Neural progenitor cell (in vitro differentiated cells): ENCODE measurements around the gene HOXC9. TPM values are rescaled to one million over a fixed set of nuclear protein-coding genes. Genes with fewer than 3 reads are reported as not detected.

Source experiments
- DNase-seq: peaks from one replicate; pipeline ENCODE4 v3.0.0-alpha.2; 2016; ENCODE audit warnings: low spot score
- H2AFZ ChIP-seq: fragments of 200-600 bp; sonication (generic); replicated peaks from 2 replicates; pipeline ENCODE4 v1.6.1; 2016; ENCODE audit warnings: antibody characterized with exemption
- H3F3A ChIP-seq: fragments of 200-600 bp; sonication (generic); 2 replicates; pipeline ENCODE4 v1.6.1; 2016; ENCODE audit warnings: antibody characterized with exemption, low read depth
- H3K27ac ChIP-seq: fragments of 200-600 bp; sonication (generic); 2 replicates; pipeline ENCODE4 v1.5.1; 2016; ENCODE audit warnings: mild to moderate bottlenecking
- H3K27me3 ChIP-seq: fragments of 200-600 bp; sonication (generic); 2 replicates; pipeline ENCODE4 v1.6.1; 2016; ENCODE audit warnings: mild to moderate bottlenecking, moderate library complexity
- H3K36me3 ChIP-seq: fragments of 200-600 bp; sonication (generic); 2 replicates; pipeline ENCODE4 v1.5.1; 2016
- H3K4me1 ChIP-seq: fragments of 200-600 bp; sonication (generic); 2 replicates; pipeline ENCODE4 v1.6.1; 2016; ENCODE audit warnings: mixed run types
- H3K4me2 ChIP-seq: fragments of 200-600 bp; sonication (generic); 2 replicates; pipeline ENCODE4 v1.6.1; 2016
- H3K4me3 ChIP-seq: fragments of 200-600 bp; sonication (generic); 2 replicates; pipeline ENCODE4 v1.5.1; 2016
- H3K79me2 ChIP-seq: fragments of 200-600 bp; sonication (generic); 2 replicates; pipeline ENCODE4 v1.6.1; 2016; ENCODE audit warnings: low read depth
- H3K9ac ChIP-seq: fragments of 200-600 bp; sonication (generic); 2 replicates; pipeline ENCODE4 v1.6.1; 2016
- H3K9me3 ChIP-seq: fragments of 200-600 bp; sonication (generic); 2 replicates; pipeline ENCODE4 v1.5.1; 2016; ENCODE audit warnings: low read depth
- H4K20me1 ChIP-seq: fragments of 200-600 bp; sonication (generic); 2 replicates; pipeline ENCODE4 v1.6.1; 2016; ENCODE audit warnings: low read depth
- H3K27ac Mint-ChIP-seq: 3 replicates; pipeline ENCODE4 v1.8.0; 2021; ENCODE audit warnings: mixed read lengths
- H3K27me3 Mint-ChIP-seq: 2 replicates; pipeline ENCODE4 v1.8.0; 2022; ENCODE audit warnings: low read depth, mild to moderate bottlenecking, inconsistent platforms, moderate library complexity, mixed read lengths; ENCODE audit not compliant: insufficient read depth
- H3K36me3 Mint-ChIP-seq: 3 replicates; pipeline ENCODE4 v1.8.0; 2021; ENCODE audit warnings: mixed read lengths
- H3K4me1 Mint-ChIP-seq: 3 replicates; pipeline ENCODE4 v1.8.0; 2021; ENCODE audit warnings: mixed read lengths
- H3K4me3 Mint-ChIP-seq: 3 replicates; pipeline ENCODE4 v1.8.0; 2021; ENCODE audit warnings: mild to moderate bottlenecking, moderate library complexity, mixed read lengths
- H3K9me3 Mint-ChIP-seq: 3 replicates; pipeline ENCODE4 v1.8.0; 2020; ENCODE audit warnings: mixed read lengths
- EZH2 ChIP-seq: fragments of 200-600 bp; sonication (generic); IDR thresholded peaks from 2 replicates; pipeline ENCODE4 v1.6.1; 2017; ENCODE audit warnings: antibody characterized with exemption, mild to moderate bottlenecking, moderate library complexity
- EZH2phosphoT487 ChIP-seq: fragments of 200-600 bp; sonication (generic); IDR thresholded peaks from 2 replicates; pipeline ENCODE4 v1.6.1; 2017; ENCODE audit warnings: antibody characterized with exemption
- total RNA-seq: library from RNA; depleted of rRNA; stranded (reverse); fragments of >200 nt; gene quantifications from 2 replicates; pipeline ENCODE4 v1.2.3, GENCODE V29; 2015; ENCODE audit warnings: low replicate concordance
- TF ChIP-seq, protein P1 (sequence below): fragments of 200-600 bp; sonication (generic); IDR thresholded peaks from 2 replicates; pipeline ENCODE4 v1.5.1; 2017; ENCODE audit warnings: antibody characterized with exemption, mild to moderate bottlenecking

Gene HOXC9
- total RNA-seq, 1 donor from 2014 or later, result not detected

DNA sequence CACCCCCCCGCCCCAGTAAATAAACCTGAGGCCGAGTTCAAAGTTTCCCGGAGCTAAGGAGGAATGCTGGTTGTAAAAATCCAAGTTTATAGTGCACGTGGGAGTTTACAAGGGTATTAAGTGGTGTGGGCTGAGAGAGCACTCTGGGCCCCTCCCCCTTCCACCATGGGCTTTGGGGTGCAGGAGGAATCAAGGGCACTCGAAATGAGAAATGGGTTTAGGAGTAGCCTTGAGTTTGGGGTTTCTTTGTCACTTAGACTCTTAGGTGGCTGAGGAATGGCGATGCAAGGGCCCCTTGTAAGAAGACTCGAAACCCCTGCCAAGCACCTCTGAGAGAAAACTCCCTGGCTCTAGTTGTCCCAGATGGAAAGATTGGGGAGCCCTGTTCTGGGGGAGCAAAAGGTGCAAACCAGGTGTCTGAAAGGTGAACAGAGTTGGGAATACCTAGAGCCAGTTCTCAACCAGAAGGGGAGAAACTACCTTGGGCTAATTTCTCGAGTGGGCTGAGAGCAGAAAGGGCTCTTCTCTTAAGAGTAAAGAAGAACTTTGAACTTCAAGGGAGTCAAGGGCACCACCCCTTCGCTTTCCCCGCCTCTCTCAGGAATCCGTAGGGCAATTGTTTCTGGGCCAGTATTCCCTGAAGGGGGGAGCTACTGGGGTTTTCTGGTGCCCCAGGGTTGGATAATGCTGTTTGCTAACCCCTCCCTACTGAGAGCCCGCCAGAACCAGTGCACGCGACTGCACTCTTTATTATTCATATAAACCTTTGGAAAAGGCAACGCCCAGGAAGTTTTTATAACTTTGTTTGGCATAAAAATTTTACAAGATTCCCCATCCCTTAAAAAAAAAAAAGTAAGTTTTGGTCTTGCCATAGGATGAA, 21.2 kb upstream of the HOXC9 start:
- TF ChIP-seq EZH2, result peak; percentile 10
- TF ChIP-seq, protein P1, sequence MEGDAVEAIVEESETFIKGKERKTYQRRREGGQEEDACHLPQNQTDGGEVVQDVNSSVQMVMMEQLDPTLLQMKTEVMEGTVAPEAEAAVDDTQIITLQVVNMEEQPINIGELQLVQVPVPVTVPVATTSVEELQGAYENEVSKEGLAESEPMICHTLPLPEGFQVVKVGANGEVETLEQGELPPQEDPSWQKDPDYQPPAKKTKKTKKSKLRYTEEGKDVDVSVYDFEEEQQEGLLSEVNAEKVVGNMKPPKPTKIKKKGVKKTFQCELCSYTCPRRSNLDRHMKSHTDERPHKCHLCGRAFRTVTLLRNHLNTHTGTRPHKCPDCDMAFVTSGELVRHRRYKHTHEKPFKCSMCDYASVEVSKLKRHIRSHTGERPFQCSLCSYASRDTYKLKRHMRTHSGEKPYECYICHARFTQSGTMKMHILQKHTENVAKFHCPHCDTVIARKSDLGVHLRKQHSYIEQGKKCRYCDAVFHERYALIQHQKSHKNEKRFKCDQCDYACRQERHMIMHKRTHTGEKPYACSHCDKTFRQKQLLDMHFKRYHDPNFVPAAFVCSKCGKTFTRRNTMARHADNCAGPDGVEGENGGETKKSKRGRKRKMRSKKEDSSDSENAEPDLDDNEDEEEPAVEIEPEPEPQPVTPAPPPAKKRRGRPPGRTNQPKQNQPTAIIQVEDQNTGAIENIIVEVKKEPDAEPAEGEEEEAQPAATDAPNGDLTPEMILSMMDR, result no peak
- TF ChIP-seq EZH2phosphoT487, result peak; percentile 50
- DNase-seq, result no peak
- Mint-ChIP-seq H3K9me3 (peaks cover 3% of the 10 kb centered on the region), H3K27me3 (peaks cover 95% of the 10 kb centered on the region), H3K4me3 (no peak overlapping the region), H3K36me3 (no peaks in the 10 kb centered on the region), H3K4me1 (no peaks in the 10 kb centered on the region), H3K27ac (no peak overlapping the region)
- H3F3A ChIP-seq, result no peaks in the 10 kb centered on the region
- H4K20me1 ChIP-seq, result peaks cover 76% of the 10 kb centered on the region
- H3K27me3 ChIP-seq, result peaks cover 100% of the 10 kb centered on the region
- H3K4me1 ChIP-seq, result no peaks in the 10 kb centered on the region
- H3K9ac ChIP-seq, result no peak overlapping the region
- H3K9me3 ChIP-seq, result no peaks in the 10 kb centered on the region
- H3K4me3 ChIP-seq, result no peak overlapping the region
- H3K79me2 ChIP-seq, result no peaks in the 10 kb centered on the region
- H2AFZ ChIP-seq, result no peak overlapping the region
- H3K4me2 ChIP-seq, result no peak overlapping the region
- H3K36me3 ChIP-seq, result no peaks in the 10 kb centered on the region
- no peak overlapping the region for H3K27ac ChIP-seq

DNA sequence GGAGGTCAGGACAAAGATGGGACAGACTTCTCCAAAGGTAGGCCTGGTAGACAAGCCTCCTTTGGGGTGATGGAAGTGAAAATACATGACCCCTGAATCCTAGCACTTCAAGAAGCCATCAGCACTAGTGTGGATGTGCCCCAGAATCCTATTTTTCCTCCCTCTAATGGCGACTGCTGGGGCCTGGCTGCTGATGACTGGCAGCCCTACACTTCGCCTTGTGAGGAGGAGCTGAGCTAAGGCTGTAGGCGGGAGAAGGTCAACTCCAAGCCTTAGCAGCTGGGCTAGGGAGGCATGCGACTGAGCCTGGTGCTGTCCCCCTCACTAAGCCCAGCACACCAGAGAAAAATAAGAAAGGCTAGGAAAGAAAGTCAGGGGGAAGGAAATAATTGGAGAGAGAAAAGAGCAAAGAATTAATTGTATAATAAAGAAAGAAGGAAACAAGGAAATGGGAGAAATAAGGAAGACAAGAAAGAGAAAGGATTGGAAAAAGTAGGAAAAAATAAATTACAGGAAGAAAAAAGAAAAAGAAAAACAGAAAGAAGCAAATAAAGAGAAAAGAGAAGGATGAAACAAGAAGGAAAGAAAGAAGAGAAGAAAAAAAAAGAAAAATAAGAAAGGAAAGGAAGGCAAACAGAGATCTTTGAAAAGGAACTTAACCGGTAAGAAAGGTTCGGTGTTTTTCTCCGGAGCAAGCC, 19.7 kb upstream of the HOXC9 start:
- Mint-ChIP-seq H3K4me3 (no peak overlapping the region), H3K27me3 (peaks cover 98% of the 10 kb centered on the region), H3K9me3 (peaks cover 3% of the 10 kb centered on the region), H3K36me3 (no peaks in the 10 kb centered on the region), H3K27ac (no peak overlapping the region), H3K4me1 (no peaks in the 10 kb centered on the region)
- no peak overlapping the region for H3K27ac ChIP-seq
- peaks cover 75% of the 10 kb centered on the region for H4K20me1 ChIP-seq
- no peaks in the 10 kb centered on the region for H3K36me3 ChIP-seq
- no peaks in the 10 kb centered on the region for H3F3A ChIP-seq
- no peak overlapping the region for H2AFZ ChIP-seq
- H3K9ac ChIP-seq, result no peak overlapping the region
- H3K4me2 ChIP-seq, result no peak overlapping the region
- no peaks in the 10 kb centered on the region for H3K4me1 ChIP-seq
- no peaks in the 10 kb centered on the region for H3K79me2 ChIP-seq
- H3K4me3 ChIP-seq, result no peak overlapping the region
- TF ChIP-seq, protein P1, result no peak
- TF ChIP-seq EZH2 (peak; percentile 37), EZH2phosphoT487 (peak; percentile 79)
- no peak for DNase-seq
- no peaks in the 10 kb centered on the region for H3K9me3 ChIP-seq
- H3K27me3 ChIP-seq, result peaks cover 100% of the 10 kb centered on the region

DNA sequence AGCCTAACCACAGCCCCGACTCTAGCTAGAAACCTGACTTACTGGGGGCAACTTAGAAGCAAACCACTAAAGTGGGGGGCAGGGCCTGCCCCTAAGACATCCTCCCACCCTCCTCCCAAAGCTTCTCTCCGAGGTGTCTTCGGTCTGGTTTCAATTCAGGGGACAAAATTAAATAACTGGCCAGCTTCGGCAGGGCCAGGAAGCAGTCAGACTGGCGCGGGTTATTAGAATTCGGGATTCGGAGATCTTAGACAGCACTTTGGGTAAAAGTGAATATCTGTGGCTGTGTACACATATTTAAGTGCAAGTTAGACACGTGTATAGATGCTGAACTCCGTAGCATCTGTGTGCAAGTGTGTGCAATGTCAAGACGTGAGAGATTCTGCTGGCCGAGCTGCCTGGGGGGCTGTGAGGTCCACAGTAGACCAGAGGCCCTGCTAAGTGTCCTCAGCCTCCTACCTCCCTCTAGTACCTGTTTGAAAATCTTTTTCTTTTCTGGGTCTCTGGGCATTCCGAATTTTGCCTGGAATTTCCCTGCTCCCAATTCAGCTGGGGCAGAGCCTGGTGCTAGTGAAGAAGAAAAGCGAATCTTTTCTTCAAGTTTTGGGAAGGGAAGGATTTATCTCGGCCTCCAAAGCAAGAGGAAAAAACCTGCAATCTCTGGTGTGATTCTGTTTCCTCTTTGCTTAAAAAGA, 19.0 kb upstream of the HOXC9 start:
- H3K9me3 ChIP-seq, result no peaks in the 10 kb centered on the region
- peaks cover 3% of the 10 kb centered on the region for H3K9me3 Mint-ChIP-seq
- H3K36me3 Mint-ChIP-seq, result no peaks in the 10 kb centered on the region
- no peak overlapping the region for H3K4me2 ChIP-seq
- H3K36me3 ChIP-seq, result no peaks in the 10 kb centered on the region
- TF ChIP-seq EZH2phosphoT487 (no peak), EZH2 (no peak)
- TF ChIP-seq, protein P1, result no peak
- H4K20me1 ChIP-seq, result peaks cover 75% of the 10 kb centered on the region
- H3K9ac ChIP-seq, result no peak overlapping the region
- H3K27me3 Mint-ChIP-seq, result peaks cover 98% of the 10 kb centered on the region
- no peak overlapping the region for H3K4me3 Mint-ChIP-seq
- H2AFZ ChIP-seq, result no peak overlapping the region
- no peaks in the 10 kb centered on the region for H3K79me2 ChIP-seq
- DNase-seq, result no peak
- H3K4me3 ChIP-seq, result no peak overlapping the region
- no peaks in the 10 kb centered on the region for H3K4me1 Mint-ChIP-seq
- no peaks in the 10 kb centered on the region for H3K4me1 ChIP-seq
- no peak overlapping the region for H3K27ac ChIP-seq
- H3K27ac Mint-ChIP-seq, result no peak overlapping the region
- no peaks in the 10 kb centered on the region for H3F3A ChIP-seq
- peaks cover 100% of the 10 kb centered on the region for H3K27me3 ChIP-seq
